WTC11 (cell line): ENCODE measurements around the gene NQO1. TPM values are rescaled to one million over a fixed set of nuclear protein-coding genes. Genes with fewer than 3 reads are reported as not detected.

ENCODE experiments used
- ATAC-seq: fragments of 200-7000 bp; cut with Tn5 transposase; 2 replicates; pipeline ENCODE4 v1.10.0; 2021; ENCODE audit warnings: mild to moderate bottlenecking, moderate library complexity
- CTCF ChIA-PET: fragments of 300-600 bp; sonication (Branson Sonifier 250); formaldehyde crosslinking; loops from one replicate; lab custom pipeline; 2021; ENCODE audit warnings: antibody characterized with exemption; lab: Charles Lee
- POLR2A ChIA-PET: fragments of 350-600 bp; sonication (Branson Sonifier 250); formaldehyde crosslinking; loops from one replicate; lab custom pipeline; 2021; ENCODE audit warnings: antibody characterized with exemption; lab: Charles Lee
- DNase-seq: peaks from one replicate; pipeline ENCODE4 v3.0.0; 2021; ENCODE audit warnings: low spot score
- H3K27ac Mint-ChIP-seq: 2 replicates; pipeline ENCODE4 v1.8.0; 2021; ENCODE audit warnings: mixed read lengths
- H3K27me3 Mint-ChIP-seq: 2 replicates; pipeline ENCODE4 v1.8.0; 2021; ENCODE audit warnings: low read depth, mild to moderate bottlenecking, moderate library complexity, mixed read lengths
- H3K36me3 Mint-ChIP-seq: 2 replicates; pipeline ENCODE4 v1.8.0; 2021; ENCODE audit warnings: mixed read lengths
- H3K4me1 Mint-ChIP-seq: 2 replicates; pipeline ENCODE4 v1.8.0; 2022; ENCODE audit warnings: mixed read lengths
- H3K4me3 Mint-ChIP-seq: 2 replicates; pipeline ENCODE4 v1.8.0; 2021; ENCODE audit warnings: mild to moderate bottlenecking, moderate library complexity, mixed read lengths
- H3K9me3 Mint-ChIP-seq: 2 replicates; pipeline ENCODE4 v1.8.0; 2021; ENCODE audit warnings: mixed read lengths
- AR ChIP-seq: fragments of 250-450 bp; sonication (Bioruptor Pico); IDR thresholded peaks from 2 replicates; pipeline ENCODE4 v1.9.0; 2021; ENCODE audit warnings: mild to moderate bottlenecking
- ATF6 ChIP-seq: sonication (generic); formaldehyde crosslinking; IDR thresholded peaks from 2 replicates; pipeline ENCODE4 v1.8.1; 2023; ENCODE audit warnings: mild to moderate bottlenecking, missing genetic modification reagents
- ESRRA ChIP-seq: sonication (generic); formaldehyde crosslinking; IDR thresholded peaks from 2 replicates; pipeline ENCODE4 v1.8.1; 2022; ENCODE audit warnings: mild to moderate bottlenecking, missing genetic modification reagents, borderline replicate concordance
- MXD4 ChIP-seq: fragments of 250-450 bp; sonication (Bioruptor Pico); IDR thresholded peaks from 2 replicates; pipeline ENCODE4 v1.8.0; 2021; ENCODE audit warnings: mild to moderate bottlenecking, moderate library complexity, borderline replicate concordance
- NR2C2 ChIP-seq: sonication (generic); formaldehyde crosslinking; IDR thresholded peaks from 2 replicates; pipeline ENCODE4 v1.8.0; 2022; ENCODE audit warnings: mild to moderate bottlenecking, missing genetic modification reagents
- PRRX2 ChIP-seq: fragments of 250-450 bp; sonication (Bioruptor Pico); IDR thresholded peaks from 2 replicates; pipeline ENCODE4 v1.8.0; 2021; ENCODE audit warnings: mild to moderate bottlenecking
- SP1 ChIP-seq: sonication (generic); formaldehyde crosslinking; conservative IDR thresholded peaks from 2 replicates; pipeline ENCODE4 v1.8.1; 2022; ENCODE audit warnings: missing genetic modification reagents
- TEAD4 ChIP-seq: sonication (generic); formaldehyde crosslinking; IDR thresholded peaks from 2 replicates; pipeline ENCODE4 v1.8.0; 2022; ENCODE audit warnings: mild to moderate bottlenecking, missing genetic modification reagents
- ZNF263 ChIP-seq: sonication (generic); formaldehyde crosslinking; IDR thresholded peaks from 2 replicates; pipeline ENCODE4 v1.8.1; 2022; ENCODE audit warnings: low read depth, mild to moderate bottlenecking, moderate library complexity, missing genetic modification reagents
- total RNA-seq: library from RNA; stranded (reverse); gene quantifications from 3 replicates; pipeline ENCODE4 v1.2.3, GENCODE V29; 2021
- TF ChIP-seq, protein P1 (sequence below): fragments of 200-600 bp; IDR thresholded peaks from 2 replicates; pipeline ENCODE4 v1.8.0; 2022; ENCODE audit warnings: antibody characterized with exemption
- TF ChIP-seq, protein P2 (sequence below): sonication (generic); formaldehyde crosslinking; IDR thresholded peaks from 2 replicates; pipeline ENCODE4 v1.8.0; 2022; ENCODE audit warnings: mild to moderate bottlenecking, missing genetic modification reagents
- TF ChIP-seq, protein P3 (sequence below): sonication (generic); formaldehyde crosslinking; IDR thresholded peaks from 2 replicates; pipeline ENCODE4 v1.8.0; 2022; ENCODE audit warnings: mild to moderate bottlenecking, missing genetic modification reagents
- TF ChIP-seq, protein P4 (sequence below): sonication (generic); formaldehyde crosslinking; IDR thresholded peaks from 2 replicates; pipeline ENCODE4 v1.8.1; 2023; ENCODE audit warnings: mild to moderate bottlenecking, missing genetic modification reagents, borderline replicate concordance
- TF ChIP-seq, protein P5 (sequence below): sonication (generic); formaldehyde crosslinking; IDR thresholded peaks from 2 replicates; pipeline ENCODE4 v1.8.0; 2023; ENCODE audit warnings: missing genetic modification reagents

The NQO1 gene
- total RNA-seq, 1 experiment from 2014 or later, result 38.9 TPM

DNA sequence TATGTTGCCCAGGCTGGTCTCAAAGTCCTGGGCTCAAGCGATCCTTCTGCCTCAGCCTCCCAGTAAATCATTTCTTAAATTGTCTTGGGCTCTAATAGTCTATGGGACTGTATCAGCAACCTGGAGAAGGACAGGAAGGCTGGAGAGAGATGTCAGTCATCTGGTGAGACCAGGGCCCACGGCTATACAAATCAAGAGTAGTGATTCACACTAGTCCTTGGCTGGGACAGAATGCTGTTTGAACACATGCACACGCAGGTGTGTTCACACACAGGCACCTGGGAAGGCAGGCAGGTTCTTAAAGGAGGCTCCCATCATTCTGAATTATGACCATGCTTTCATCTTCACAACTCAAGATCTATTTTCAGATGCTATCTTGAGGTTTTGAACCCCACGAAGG lies 14.1 kb downstream of the NQO1 start (continued):
- TF ChIP-seq, protein P1, sequence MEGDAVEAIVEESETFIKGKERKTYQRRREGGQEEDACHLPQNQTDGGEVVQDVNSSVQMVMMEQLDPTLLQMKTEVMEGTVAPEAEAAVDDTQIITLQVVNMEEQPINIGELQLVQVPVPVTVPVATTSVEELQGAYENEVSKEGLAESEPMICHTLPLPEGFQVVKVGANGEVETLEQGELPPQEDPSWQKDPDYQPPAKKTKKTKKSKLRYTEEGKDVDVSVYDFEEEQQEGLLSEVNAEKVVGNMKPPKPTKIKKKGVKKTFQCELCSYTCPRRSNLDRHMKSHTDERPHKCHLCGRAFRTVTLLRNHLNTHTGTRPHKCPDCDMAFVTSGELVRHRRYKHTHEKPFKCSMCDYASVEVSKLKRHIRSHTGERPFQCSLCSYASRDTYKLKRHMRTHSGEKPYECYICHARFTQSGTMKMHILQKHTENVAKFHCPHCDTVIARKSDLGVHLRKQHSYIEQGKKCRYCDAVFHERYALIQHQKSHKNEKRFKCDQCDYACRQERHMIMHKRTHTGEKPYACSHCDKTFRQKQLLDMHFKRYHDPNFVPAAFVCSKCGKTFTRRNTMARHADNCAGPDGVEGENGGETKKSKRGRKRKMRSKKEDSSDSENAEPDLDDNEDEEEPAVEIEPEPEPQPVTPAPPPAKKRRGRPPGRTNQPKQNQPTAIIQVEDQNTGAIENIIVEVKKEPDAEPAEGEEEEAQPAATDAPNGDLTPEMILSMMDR, result no peak
- no peak for TF ChIP-seq ESRRA (CRISPR knock-in tag)
- TF ChIP-seq ATF6 (CRISPR knock-in tag), result no peak

DNA sequence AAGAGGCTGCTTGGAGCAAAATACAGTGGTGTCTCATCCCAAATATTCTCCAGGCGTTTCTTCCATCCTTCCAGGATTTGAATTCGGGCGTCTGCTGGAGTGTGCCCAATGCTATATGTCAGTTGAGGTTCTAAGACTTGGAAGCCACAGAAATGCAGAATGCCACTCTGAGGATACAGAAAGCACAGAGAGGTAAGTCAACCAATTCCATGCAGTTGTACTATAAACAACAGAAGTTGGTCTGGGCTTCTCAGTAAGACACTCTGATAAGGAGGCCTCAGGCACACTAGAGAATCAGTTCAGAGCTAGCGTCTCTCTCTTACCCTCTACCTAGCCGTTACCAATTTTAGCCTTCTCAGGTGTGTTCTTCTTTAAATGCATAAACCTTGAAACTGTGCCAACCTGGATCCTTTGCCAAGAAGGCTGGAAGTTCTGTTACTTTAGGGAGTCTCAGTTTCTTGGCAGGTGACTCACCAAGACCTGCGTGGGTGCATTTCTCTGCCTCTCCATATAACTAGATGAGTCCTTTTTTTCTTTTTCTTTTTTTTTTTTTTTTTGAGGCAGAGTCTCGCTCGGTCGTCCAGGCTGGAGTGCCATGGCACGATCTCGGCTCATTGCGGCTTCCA lies 15.1 kb downstream of the NQO1 start:
- TF ChIP-seq MXD4 (CRISPR knock-in tag) (no peak), SP1 (CRISPR knock-in tag) (no peak), ZNF263 (no peak), AR (CRISPR knock-in tag) (no peak), PRRX2 (CRISPR knock-in tag) (no peak), NR2C2 (CRISPR knock-in tag) (no peak), TEAD4 (no peak)
- TF ChIP-seq, protein P1, result no peak
- TF ChIP-seq, protein P2, sequence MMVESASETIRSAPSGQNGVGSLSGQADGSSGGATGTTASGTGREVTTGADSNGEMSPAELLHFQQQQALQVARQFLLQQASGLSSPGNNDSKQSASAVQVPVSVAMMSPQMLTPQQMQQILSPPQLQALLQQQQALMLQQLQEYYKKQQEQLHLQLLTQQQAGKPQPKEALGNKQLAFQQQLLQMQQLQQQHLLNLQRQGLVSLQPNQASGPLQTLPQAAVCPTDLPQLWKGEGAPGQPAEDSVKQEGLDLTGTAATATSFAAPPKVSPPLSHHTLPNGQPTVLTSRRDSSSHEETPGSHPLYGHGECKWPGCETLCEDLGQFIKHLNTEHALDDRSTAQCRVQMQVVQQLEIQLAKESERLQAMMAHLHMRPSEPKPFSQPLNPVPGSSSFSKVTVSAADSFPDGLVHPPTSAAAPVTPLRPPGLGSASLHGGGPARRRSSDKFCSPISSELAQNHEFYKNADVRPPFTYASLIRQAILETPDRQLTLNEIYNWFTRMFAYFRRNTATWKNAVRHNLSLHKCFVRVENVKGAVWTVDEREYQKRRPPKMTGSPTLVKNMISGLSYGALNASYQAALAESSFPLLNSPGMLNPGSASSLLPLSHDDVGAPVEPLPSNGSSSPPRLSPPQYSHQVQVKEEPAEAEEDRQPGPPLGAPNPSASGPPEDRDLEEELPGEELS, result no peak
- TF ChIP-seq, protein P3, sequence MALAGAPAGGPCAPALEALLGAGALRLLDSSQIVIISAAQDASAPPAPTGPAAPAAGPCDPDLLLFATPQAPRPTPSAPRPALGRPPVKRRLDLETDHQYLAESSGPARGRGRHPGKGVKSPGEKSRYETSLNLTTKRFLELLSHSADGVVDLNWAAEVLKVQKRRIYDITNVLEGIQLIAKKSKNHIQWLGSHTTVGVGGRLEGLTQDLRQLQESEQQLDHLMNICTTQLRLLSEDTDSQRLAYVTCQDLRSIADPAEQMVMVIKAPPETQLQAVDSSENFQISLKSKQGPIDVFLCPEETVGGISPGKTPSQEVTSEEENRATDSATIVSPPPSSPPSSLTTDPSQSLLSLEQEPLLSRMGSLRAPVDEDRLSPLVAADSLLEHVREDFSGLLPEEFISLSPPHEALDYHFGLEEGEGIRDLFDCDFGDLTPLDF (CRISPR knock-in tag), result no peak
- TF ChIP-seq, protein P4, sequence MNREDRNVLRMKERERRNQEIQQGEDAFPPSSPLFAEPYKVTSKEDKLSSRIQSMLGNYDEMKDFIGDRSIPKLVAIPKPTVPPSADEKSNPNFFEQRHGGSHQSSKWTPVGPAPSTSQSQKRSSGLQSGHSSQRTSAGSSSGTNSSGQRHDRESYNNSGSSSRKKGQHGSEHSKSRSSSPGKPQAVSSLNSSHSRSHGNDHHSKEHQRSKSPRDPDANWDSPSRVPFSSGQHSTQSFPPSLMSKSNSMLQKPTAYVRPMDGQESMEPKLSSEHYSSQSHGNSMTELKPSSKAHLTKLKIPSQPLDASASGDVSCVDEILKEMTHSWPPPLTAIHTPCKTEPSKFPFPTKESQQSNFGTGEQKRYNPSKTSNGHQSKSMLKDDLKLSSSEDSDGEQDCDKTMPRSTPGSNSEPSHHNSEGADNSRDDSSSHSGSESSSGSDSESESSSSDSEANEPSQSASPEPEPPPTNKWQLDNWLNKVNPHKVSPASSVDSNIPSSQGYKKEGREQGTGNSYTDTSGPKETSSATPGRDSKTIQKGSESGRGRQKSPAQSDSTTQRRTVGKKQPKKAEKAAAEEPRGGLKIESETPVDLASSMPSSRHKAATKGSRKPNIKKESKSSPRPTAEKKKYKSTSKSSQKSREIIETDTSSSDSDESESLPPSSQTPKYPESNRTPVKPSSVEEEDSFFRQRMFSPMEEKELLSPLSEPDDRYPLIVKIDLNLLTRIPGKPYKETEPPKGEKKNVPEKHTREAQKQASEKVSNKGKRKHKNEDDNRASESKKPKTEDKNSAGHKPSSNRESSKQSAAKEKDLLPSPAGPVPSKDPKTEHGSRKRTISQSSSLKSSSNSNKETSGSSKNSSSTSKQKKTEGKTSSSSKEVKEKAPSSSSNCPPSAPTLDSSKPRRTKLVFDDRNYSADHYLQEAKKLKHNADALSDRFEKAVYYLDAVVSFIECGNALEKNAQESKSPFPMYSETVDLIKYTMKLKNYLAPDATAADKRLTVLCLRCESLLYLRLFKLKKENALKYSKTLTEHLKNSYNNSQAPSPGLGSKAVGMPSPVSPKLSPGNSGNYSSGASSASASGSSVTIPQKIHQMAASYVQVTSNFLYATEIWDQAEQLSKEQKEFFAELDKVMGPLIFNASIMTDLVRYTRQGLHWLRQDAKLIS (CRISPR knock-in tag), result no peak
- TF ChIP-seq, protein P5, sequence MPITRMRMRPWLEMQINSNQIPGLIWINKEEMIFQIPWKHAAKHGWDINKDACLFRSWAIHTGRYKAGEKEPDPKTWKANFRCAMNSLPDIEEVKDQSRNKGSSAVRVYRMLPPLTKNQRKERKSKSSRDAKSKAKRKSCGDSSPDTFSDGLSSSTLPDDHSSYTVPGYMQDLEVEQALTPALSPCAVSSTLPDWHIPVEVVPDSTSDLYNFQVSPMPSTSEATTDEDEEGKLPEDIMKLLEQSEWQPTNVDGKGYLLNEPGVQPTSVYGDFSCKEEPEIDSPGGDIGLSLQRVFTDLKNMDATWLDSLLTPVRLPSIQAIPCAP (CRISPR knock-in tag), result no peak
- CTCF ChIA-PET, result interaction anchor here (1.4 kb wide), 1 partner anchor 43 kb away, joined by 6 read pairs; the partner anchor contains the start of gene NOB1
- H3K27ac Mint-ChIP-seq, result no peak overlapping the region
- no peaks in the 10 kb centered on the region for H3K9me3 Mint-ChIP-seq
- ATAC-seq (no peak), DNase-seq (no peak)
- no peaks in the 10 kb centered on the region for H3K27me3 Mint-ChIP-seq
- POLR2A ChIA-PET, result interaction anchor here (1.1 kb wide), 1 partner anchor 43 kb away, joined by 5 read pairs; the partner anchor contains the start of gene NOB1
- H3K36me3 Mint-ChIP-seq, result no peaks in the 10 kb centered on the region
- 0 out of 2 replicates have a peak, but pooled peaks cover 6% of the 10 kb centered on the region for H3K4me1 Mint-ChIP-seq
- H3K4me3 Mint-ChIP-seq, result no peak overlapping the region
